Endothelial cell (in vitro differentiated cells): ENCODE data around the gene GOSR2. TPM values are rescaled to one million over a fixed set of nuclear protein-coding genes. Genes with fewer than 3 reads are reported as not detected.
"Not testable (repeated sequence)": the region's sequence is repeated elsewhere in the genome, so short reads cannot be mapped to it uniquely, and the experiment has no call there.

Experiments used
- DNase-seq: peaks from one replicate; pipeline ENCODE4 v3.0.0; 2021; ENCODE audit warnings: low spot score
- H3K27ac Mint-ChIP-seq: one replicate; pipeline ENCODE4 v1.8.0; 2021; ENCODE audit warnings: mixed read lengths, inconsistent platforms; ENCODE audit not compliant: unreplicated experiment
- H3K27me3 Mint-ChIP-seq: one replicate; pipeline ENCODE4 v1.8.0; 2021; ENCODE audit warnings: mild to moderate bottlenecking, moderate library complexity, mixed read lengths, inconsistent platforms; ENCODE audit not compliant: unreplicated experiment
- H3K36me3 Mint-ChIP-seq: one replicate; pipeline ENCODE4 v1.8.0; 2021; ENCODE audit warnings: mild to moderate bottlenecking, low read depth, mixed read lengths, inconsistent platforms; ENCODE audit not compliant: unreplicated experiment
- H3K4me1 Mint-ChIP-seq: one replicate; pipeline ENCODE4 v1.8.0; 2021; ENCODE audit warnings: mild to moderate bottlenecking, mixed read lengths, inconsistent platforms; ENCODE audit not compliant: unreplicated experiment
- H3K4me3 Mint-ChIP-seq: one replicate; pipeline ENCODE4 v1.8.0; 2021; ENCODE audit warnings: mild to moderate bottlenecking, mixed read lengths, inconsistent platforms; ENCODE audit not compliant: unreplicated experiment
- H3K9me3 Mint-ChIP-seq: one replicate; pipeline ENCODE4 v1.8.0; 2021; ENCODE audit warnings: mixed read lengths, inconsistent platforms; ENCODE audit not compliant: unreplicated experiment
- CTCF ChIP-seq: fragments of 200-600 bp; sonication (generic); IDR thresholded peaks from one replicate; pipeline ENCODE4 v1.5.0; 2021; ENCODE audit warnings: antibody characterized with exemption; ENCODE audit not compliant: unreplicated experiment
- total RNA-seq: library from RNA; stranded (reverse); fragmentation: NEBNext Ultra II Directional; extraction: Animal tissue kit (Norgen Biotek cat#: 25700); gene quantifications from one replicate; pipeline ENCODE4 v1.2.1, GENCODE V29; 2021; ENCODE audit not compliant: unreplicated experiment

Gene GOSR2
- total RNA-seq, 1 donor from 2014 or later = 51.2 TPM

GRCh38 chr17:46952115-46952514 is 29.2 kb downstream of the GOSR2 start:
- Mint-ChIP-seq H3K27ac (no peak overlapping the region), H3K4me1 (peaks cover 10% of the 10 kb centered on the region), H3K9me3 (no peaks in the 10 kb centered on the region), H3K27me3 (peaks cover 4% of the 10 kb centered on the region), H3K4me3 (no peak overlapping the region), H3K36me3 (peaks cover 5% of the 10 kb centered on the region)
- no peak for DNase-seq
- TF ChIP-seq CTCF = no peak

- H3K27me3 Mint-ChIP-seq, DNase-seq: not testable (repeated sequence)
- H3K4me1 Mint-ChIP-seq = peaks cover 20% of the 10 kb centered on the region
Measured at GRCh38 chr17:46953191-46953590, 30.2 kb downstream of the GOSR2 start.

GRCh38 chr17:46958041-46958591 is 35.2 kb downstream of the GOSR2 start:
- no peak overlapping the region for H3K4me3 Mint-ChIP-seq
- TF ChIP-seq CTCF = no peak
- H3K4me1 Mint-ChIP-seq = peaks cover 21% of the 10 kb centered on the region
- H3K27ac Mint-ChIP-seq = peak overlapping the region; percentile 72
- peaks cover 4% of the 10 kb centered on the region for H3K27me3 Mint-ChIP-seq
- peaks cover 5% of the 10 kb centered on the region for H3K36me3 Mint-ChIP-seq
- no peaks in the 10 kb centered on the region for H3K9me3 Mint-ChIP-seq
- no peak for DNase-seq

More at GRCh38 chr17:46953191-46953590, 30.2 kb downstream of the GOSR2 start:
- H3K4me3 Mint-ChIP-seq, H3K9me3 Mint-ChIP-seq, H3K27ac Mint-ChIP-seq, H3K36me3 Mint-ChIP-seq: not testable (repeated sequence)

DNA sequence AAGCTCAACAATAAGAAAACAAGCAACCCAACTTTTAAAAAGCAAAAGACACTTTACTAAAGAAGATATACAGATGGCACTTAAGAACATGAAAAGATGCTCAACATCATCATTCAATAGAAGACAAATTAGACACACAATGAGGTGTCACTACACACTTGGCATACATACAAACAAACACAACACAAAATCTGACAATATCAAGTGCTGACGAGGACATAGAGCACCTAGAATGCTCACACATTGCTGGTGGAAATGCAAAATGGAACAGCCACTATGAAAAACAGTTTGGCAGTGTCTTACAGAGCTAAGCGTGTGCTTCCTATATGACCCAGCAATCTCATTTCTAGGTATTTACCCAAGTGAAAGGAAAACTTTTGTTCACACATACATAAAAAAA is 37.2 kb downstream of the GOSR2 start:
- H3K4me3 Mint-ChIP-seq = no peak overlapping the region
- no peaks in the 10 kb centered on the region for H3K9me3 Mint-ChIP-seq
- H3K27ac Mint-ChIP-seq = no peak overlapping the region
- no peak for TF ChIP-seq CTCF
- peaks cover 21% of the 10 kb centered on the region for H3K4me1 Mint-ChIP-seq
- DNase-seq = no peak
- H3K27me3 Mint-ChIP-seq = peaks cover 4% of the 10 kb centered on the region
- H3K36me3 Mint-ChIP-seq = peaks cover 5% of the 10 kb centered on the region

GRCh38 chr17:46962374-46962790 is 39.4 kb downstream of the GOSR2 start:
- Mint-ChIP-seq H3K36me3 (peaks cover 6% of the 10 kb centered on the region), H3K4me1 (peaks cover 29% of the 10 kb centered on the region), H3K27ac (no peak overlapping the region), H3K4me3 (no peak overlapping the region), H3K9me3 (no peaks in the 10 kb centered on the region), H3K27me3 (peaks cover 8% of the 10 kb centered on the region)
- DNase-seq = no peak
- TF ChIP-seq CTCF = no peak
